D721Med (cell line): ENCODE measurements around the gene TSSK2.
"Not testable (repeated sequence)": the region's sequence is repeated elsewhere in the genome, so short reads cannot be mapped to it uniquely, and the experiment has no call there.

Experiments
- DNase-seq: peaks from one replicate; pipeline ENCODE4 v3.0.0; 2011; ENCODE audit warnings: low spot score; ENCODE audit not compliant: insufficient read length
- FAIRE-seq: peaks from 2 replicates; lab custom pipeline; 2011; peaks lifted over from hg19 to GRCh38; lab: Jason Lieb, UNC
- TF ChIP-seq, protein P1 (sequence below): IDR thresholded peaks from 2 replicates; pipeline ENCODE4 v1.5.1; 2012; ENCODE audit warnings: mild to moderate bottlenecking, control low read depth; ENCODE audit not compliant: insufficient read depth; ENCODE audit errors: missing control alignments

The TSSK2 gene

DNA sequence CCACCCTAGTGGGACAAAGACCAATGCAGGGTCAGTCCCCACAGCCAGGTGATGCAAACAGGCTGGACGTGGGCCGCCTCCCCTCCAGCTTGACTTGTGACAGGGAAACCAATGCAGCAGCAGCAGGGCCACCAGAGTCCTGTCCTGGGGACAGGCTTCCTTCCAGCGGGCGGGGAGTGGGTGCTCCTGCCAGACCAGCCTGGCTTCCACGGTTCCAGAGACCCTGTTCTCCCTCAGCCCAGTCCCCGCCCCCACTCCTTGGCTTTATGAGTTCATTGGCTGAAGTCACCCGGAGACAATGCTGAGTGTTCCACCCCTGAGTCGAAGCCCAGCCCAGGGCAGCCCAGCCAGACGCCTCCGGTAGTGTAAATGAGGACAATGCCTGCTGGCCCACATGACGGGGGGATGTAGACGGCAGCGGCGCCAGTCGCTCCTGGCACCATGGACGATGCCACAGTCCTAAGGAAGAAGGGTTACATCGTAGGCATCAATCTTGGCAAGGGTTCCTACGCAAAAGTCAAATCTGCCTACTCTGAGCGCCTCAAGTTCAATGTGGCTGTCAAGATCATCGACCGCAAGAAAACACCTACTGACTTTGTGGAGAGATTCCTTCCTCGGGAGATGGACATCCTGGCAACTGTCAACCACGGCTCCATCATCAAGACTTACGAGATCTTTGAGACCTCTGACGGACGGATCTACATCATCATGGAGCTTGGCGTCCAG, at the start of gene TSSK2:
Gene TSSK2, plus strand, starts transcription at position 350 of the 726 bp plus-strand sequence. Its CDS starts 92 bp downstream, at position 442.
- TF ChIP-seq, protein P1, sequence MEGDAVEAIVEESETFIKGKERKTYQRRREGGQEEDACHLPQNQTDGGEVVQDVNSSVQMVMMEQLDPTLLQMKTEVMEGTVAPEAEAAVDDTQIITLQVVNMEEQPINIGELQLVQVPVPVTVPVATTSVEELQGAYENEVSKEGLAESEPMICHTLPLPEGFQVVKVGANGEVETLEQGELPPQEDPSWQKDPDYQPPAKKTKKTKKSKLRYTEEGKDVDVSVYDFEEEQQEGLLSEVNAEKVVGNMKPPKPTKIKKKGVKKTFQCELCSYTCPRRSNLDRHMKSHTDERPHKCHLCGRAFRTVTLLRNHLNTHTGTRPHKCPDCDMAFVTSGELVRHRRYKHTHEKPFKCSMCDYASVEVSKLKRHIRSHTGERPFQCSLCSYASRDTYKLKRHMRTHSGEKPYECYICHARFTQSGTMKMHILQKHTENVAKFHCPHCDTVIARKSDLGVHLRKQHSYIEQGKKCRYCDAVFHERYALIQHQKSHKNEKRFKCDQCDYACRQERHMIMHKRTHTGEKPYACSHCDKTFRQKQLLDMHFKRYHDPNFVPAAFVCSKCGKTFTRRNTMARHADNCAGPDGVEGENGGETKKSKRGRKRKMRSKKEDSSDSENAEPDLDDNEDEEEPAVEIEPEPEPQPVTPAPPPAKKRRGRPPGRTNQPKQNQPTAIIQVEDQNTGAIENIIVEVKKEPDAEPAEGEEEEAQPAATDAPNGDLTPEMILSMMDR: no peak
- DNase-seq (no peak), FAIRE-seq (no peak)

DNA sequence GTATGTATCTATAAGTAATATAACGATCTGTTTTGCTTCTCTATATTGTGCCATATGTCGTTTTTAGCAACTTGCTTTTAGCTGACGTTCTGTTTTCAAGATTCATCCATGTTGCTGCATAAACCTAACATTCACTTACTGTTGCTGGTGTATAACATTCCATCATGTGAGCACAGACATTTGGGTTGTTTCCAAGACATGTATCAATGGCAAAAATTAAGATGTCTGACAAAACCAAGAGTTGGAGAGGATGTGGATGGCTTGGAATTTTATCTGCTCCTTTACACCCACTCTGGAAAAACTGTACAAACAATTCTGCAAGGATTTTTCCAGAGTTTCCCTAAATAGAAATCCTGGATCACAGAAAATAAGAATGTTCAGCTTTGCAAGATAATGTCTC, 49.8 kb upstream of the TSSK2 start:
- TF ChIP-seq, protein P1: no peak
- FAIRE-seq (no peak), DNase-seq (no peak)

GRCh38 chr22:19082101-19082500, 49.0 kb upstream of the TSSK2 start:
- TF ChIP-seq, protein P1: no peak
- DNase-seq: no peak
- FAIRE-seq: no peak

- DNase-seq (no peak), FAIRE-seq (no peak)
- TF ChIP-seq, protein P1: no peak
Measured at GRCh38 chr22:19082793-19083192, 48.3 kb upstream of the TSSK2 start.

DNA sequence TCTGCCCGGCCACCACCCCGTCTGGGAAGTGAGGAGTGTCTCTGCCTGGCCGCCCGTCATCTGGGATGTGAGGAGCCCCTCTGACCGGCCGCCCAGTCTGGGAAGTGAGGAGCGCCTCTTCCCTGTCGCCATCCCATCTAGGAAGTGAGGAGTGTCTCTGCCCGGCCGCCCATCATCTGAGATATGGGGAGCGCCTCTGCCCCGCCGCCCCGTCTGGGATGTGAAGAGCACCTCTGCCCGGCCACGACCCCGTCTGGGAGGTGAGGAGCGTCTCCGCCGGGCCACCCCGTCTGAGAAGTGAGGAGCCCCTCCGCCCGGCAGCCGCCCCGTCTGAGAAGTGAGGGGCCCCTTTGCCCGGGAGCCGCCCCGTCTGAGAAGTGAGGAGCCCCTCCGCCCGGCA, 47.0 kb upstream of the TSSK2 start:
- not testable (repeated sequence) for DNase-seq, FAIRE-seq

DNA sequence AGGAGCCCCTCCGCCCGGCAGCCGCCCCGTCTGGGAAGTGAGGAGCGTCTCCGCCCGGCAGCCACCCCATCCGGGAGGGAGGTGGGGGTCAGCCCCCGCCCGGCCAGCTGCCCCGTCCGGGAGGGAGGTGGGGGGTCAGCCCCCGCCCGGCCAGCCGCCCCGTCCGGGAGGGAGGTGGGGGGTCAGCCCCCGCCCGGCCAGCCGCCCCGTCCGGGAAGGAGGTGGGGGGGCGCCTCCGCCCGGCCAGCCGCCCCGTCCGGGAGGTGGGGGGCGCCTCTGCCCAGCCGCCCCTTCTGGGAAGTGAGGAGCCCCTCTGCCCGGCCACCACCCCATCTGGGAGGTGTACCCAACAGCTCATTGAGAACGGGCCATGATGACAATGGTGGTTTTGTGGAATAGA, 46.5 kb upstream of the TSSK2 start:
- not testable (repeated sequence) for DNase-seq, FAIRE-seq

- DNase-seq (peak; percentile 46), FAIRE-seq (no peak)
- TF ChIP-seq, protein P1: peak; percentile 40
Measured at GRCh38 chr22:19085233-19085718, 45.8 kb upstream of the TSSK2 start.

- DNase-seq (no peak), FAIRE-seq (no peak)
- TF ChIP-seq, protein P1: no peak
Measured at GRCh38 chr22:19086417-19086816, 44.7 kb upstream of the TSSK2 start.
